ENCODE results near the gene PXDC1. TPM values are rescaled to one million over a fixed set of nuclear protein-coding genes. Genes with fewer than 3 reads are reported as not detected.

Gene PXDC1
- total and polyA plus RNA-seq, 4 donors, result 21.0 to 53.8 (median 43.3) TPM

DNA sequence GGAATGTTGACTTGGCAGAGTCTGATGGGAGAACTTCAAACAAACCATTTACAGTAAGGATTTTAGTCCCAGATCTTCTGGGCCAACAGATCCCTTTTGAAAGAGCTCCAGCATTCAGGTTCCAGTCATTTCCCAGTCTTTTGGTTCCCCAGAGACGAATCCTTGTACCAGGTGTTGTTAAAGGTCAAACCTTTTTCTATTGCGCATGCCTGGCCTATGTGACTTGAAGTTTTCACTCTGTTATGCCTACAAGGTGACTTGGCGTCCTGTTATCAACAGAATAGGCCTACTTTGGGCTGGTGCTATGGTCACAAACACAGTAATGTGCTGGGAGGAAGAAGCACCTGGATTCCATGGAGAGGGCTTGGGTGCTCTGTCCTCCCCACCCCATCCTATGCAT, 52.3 kb downstream of the PXDC1 start:
- no peaks in the 10 kb centered on the region for H3K27me3 ChIP-seq (ENCODE audit: control insufficient read depth in 3 of 3, insufficient read depth in 3 of 3, low read length in 2 of 3)

DNA sequence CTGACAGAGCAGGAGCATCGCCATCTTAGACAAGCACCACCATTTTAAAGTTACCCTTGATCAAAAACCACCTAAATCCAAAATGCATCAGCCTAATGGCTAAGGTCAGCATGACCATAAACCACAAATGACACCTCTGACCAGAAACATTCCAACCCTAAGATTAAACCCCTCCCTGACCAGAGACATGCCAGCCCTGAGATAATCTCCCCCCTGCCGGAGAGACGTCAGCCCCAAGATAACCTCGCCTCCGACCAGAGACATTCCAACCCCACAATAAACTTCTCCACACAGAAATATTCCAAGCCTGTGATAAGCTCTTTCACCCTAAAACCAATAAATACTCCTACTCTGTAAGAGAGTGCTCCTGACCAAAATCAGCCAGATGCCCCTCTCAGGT, 53.5 kb downstream of the PXDC1 start:
- 94 to 96% methylated on average over 5 of the region's 5 CpGs for WGBS, 2 donors
- Histone ChIP-seq H3K27me3 (ENCODE audit: control insufficient read depth in 3 of 3, insufficient read depth in 3 of 3, low read length in 2 of 3) (no peaks in the 10 kb centered on the region), H3K9me3 (ENCODE audit: control insufficient read depth in 4 of 4, insufficient read depth in 3 of 4, low read length in 3 of 4) (no peaks in the 10 kb centered on the region), H3K27ac (ENCODE audit: low read depth in 1 of 2, low read length in 1 of 2) (no peak overlapping the region), H3K36me3 (ENCODE audit: control insufficient read depth in 4 of 4, insufficient read depth in 4 of 4, low read length in 4 of 4) (no peaks in the 10 kb centered on the region), H3K4me1 (ENCODE audit: control insufficient read depth in 5 of 5, insufficient read depth in 5 of 5, low read length in 5 of 5) (no peaks in the 10 kb centered on the region), H3K9ac (ENCODE audit: insufficient read depth in 1 of 2, low read length in 2 of 2) (no peak overlapping the region), H3K4me3 (no peak overlapping the region)
- TF ChIP-seq, protein P1, sequence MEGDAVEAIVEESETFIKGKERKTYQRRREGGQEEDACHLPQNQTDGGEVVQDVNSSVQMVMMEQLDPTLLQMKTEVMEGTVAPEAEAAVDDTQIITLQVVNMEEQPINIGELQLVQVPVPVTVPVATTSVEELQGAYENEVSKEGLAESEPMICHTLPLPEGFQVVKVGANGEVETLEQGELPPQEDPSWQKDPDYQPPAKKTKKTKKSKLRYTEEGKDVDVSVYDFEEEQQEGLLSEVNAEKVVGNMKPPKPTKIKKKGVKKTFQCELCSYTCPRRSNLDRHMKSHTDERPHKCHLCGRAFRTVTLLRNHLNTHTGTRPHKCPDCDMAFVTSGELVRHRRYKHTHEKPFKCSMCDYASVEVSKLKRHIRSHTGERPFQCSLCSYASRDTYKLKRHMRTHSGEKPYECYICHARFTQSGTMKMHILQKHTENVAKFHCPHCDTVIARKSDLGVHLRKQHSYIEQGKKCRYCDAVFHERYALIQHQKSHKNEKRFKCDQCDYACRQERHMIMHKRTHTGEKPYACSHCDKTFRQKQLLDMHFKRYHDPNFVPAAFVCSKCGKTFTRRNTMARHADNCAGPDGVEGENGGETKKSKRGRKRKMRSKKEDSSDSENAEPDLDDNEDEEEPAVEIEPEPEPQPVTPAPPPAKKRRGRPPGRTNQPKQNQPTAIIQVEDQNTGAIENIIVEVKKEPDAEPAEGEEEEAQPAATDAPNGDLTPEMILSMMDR (IDR thresholded peaks at IDR 0.05; ENCODE audit: control extremely low read depth, extremely low read depth), result no peak
- ATAC-seq (ENCODE audit: insufficient read depth, low FRiP score) (no peak), DNase-seq (no peak)

More for the DNA sequence above, 52.3 kb downstream of the PXDC1 start:
- no peak overlapping the region for H3K4me3 ChIP-seq
- TF ChIP-seq, protein P1 (IDR thresholded peaks at IDR 0.05; ENCODE audit: control extremely low read depth, extremely low read depth), result no peak
- H3K9ac ChIP-seq (ENCODE audit: insufficient read depth in 1 of 2, low read length in 2 of 2), result no peak overlapping the region
- WGBS, 2 donors, result 83 to 96% methylated on average over 3 of the region's 3 CpGs
- no peak overlapping the region for H3K27ac ChIP-seq (ENCODE audit: low read depth in 1 of 2, low read length in 1 of 2)
- no peak for ATAC-seq (ENCODE audit: insufficient read depth, low FRiP score)
- no peak for DNase-seq
- H3K36me3 ChIP-seq (ENCODE audit: control insufficient read depth in 4 of 4, insufficient read depth in 4 of 4, low read length in 4 of 4), result no peaks in the 10 kb centered on the region
- no peaks in the 10 kb centered on the region for H3K4me1 ChIP-seq (ENCODE audit: control insufficient read depth in 5 of 5, insufficient read depth in 5 of 5, low read length in 5 of 5)
- H3K9me3 ChIP-seq (ENCODE audit: control insufficient read depth in 4 of 4, insufficient read depth in 3 of 4, low read length in 3 of 4), result no peaks in the 10 kb centered on the region

DNA sequence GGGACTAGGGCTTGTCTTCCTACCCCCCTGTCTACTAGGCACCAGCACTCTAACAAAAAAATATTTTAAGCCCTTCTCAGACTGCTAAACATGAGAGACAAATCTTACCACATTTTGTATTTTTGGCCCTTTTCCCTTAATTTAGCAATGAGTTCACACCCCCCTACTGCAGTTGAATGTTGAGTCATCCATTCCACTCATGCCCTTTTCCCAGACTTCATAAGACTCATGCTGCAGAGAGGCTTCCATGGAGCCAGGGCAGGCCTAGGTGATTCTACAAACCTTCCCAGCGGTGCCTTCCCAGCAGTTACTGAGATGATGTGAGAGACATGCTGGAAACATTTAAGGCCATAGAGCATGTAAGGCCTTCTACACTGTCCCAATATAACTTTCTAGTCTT, 53.9 kb downstream of the PXDC1 start:
- 97 to 100% methylated on average over 1 of the region's 1 CpG for WGBS, 2 donors
- ATAC-seq (ENCODE audit: insufficient read depth, low FRiP score), result peak; percentile 49

More for the DNA sequence above, 53.9 kb downstream of the PXDC1 start:
- Histone ChIP-seq H3K27ac (ENCODE audit: low read depth in 1 of 2, low read length in 1 of 2) (no peak overlapping the region), H3K9me3 (ENCODE audit: control insufficient read depth in 4 of 4, insufficient read depth in 3 of 4, low read length in 3 of 4) (no peaks in the 10 kb centered on the region), H3K36me3 (ENCODE audit: control insufficient read depth in 4 of 4, insufficient read depth in 4 of 4, low read length in 4 of 4) (no peaks in the 10 kb centered on the region), H3K27me3 (ENCODE audit: control insufficient read depth in 3 of 3, insufficient read depth in 3 of 3, low read length in 2 of 3) (no peaks in the 10 kb centered on the region), H3K9ac (ENCODE audit: insufficient read depth in 1 of 2, low read length in 2 of 2) (no peak overlapping the region), H3K4me1 (ENCODE audit: control insufficient read depth in 5 of 5, insufficient read depth in 5 of 5, low read length in 5 of 5) (no peaks in the 10 kb centered on the region), H3K4me3 (no peak overlapping the region)
- TF ChIP-seq, protein P1 (IDR thresholded peaks at IDR 0.05; ENCODE audit: control extremely low read depth, extremely low read depth), result no peak
- no peak for DNase-seq

All from lung (tissue), 12 donors.